Stomach (tissue), 4 donors: ENCODE data around the gene EIPR1.

Experiments used
- CTCF ChIP-seq, 7 experiments: fragments of 450-650 bp in 4 of 7; fragments of 200-600 bp in 3 of 7; sonication (generic) in 3 of 7; IDR thresholded peaks; one replicate each; pipeline ENCODE4 v1.5.1; 2016 to 2019; ENCODE audit warnings: antibody characterized with exemption in 7 of 7, control low read depth in 2 of 7, mild to moderate bottlenecking in 1 of 7
- POLR2A ChIP-seq, 4 donors: fragments of 450-650 bp; IDR thresholded peaks; one replicate each; pipeline ENCODE4 v1.6.1; 2016; ENCODE audit warnings: antibody characterized with exemption in 4 of 4, control low read depth in 2 of 4, mild to moderate bottlenecking in 1 of 4, moderate library complexity in 1 of 4
- POLR2AphosphoS5 ChIP-seq, 3 donors: sonication (generic); formaldehyde crosslinking; IDR thresholded peaks; one replicate each; pipeline ENCODE4 v1.6.1; 2016; ENCODE audit warnings: antibody characterized with exemption in 3 of 3

- TF ChIP-seq CTCF (IDR thresholded peaks at IDR 0.05) (no peak), POLR2A (IDR thresholded peaks at IDR 0.05) (no peak), POLR2AphosphoS5 (IDR thresholded peaks at IDR 0.05) (no peak)
Measured at GRCh38 chr2:3285901-3286645, 91.5 kb downstream of the EIPR1 start.
